Hematopoietic multipotent progenitor cell treated with erythropoietin and hydrocortisone succinate and interleukin-3 and kit ligand, for 15 days (in vitro differentiated cells): ENCODE measurements around the gene HOXD4.

Experiments
- DNase-seq: peaks from one replicate; pipeline ENCODE4 v3.0.0-alpha.2; 2015; ENCODE audit warnings: low spot score

The HOXD4 gene

DNA sequence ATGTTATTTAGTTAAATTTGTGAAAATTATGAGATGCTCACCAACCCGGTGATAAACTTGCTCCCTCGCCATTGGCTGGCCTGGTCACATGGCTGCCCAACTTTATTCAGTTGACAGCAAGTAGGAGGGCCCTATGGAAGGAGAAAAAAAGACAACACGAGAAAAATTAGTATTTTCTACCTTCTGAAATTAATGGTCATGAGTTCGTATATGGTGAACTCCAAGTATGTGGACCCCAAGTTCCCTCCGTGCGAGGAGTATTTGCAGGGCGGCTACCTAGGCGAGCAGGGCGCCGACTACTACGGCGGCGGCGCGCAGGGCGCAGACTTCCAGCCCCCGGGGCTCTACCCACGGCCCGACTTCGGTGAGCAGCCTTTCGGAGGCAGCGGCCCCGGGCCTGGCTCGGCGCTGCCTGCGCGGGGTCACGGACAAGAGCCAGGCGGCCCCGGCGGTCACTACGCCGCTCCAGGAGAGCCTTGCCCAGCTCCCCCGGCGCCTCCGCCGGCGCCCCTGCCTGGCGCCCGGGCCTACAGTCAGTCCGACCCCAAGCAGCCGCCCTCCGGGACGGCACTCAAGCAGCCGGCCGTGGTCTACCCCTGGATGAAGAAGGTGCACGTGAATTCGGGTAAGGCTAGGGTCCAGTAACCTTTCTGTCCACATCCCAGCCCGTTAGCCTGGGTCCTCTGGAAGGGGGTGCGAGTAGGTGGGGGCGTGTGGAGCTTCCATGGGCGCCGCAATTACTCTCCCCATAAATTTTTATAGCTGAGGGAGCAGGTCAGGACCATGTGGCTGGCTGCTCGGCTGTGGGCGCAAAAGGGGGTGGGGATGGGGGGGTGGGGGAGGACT, at the start of gene HOXD4:
Gene HOXD4, plus strand, starts transcription at position 109 of the 846 bp plus-strand sequence. Its CDS starts 84 bp downstream, at position 193.
- DNase-seq: no peak

DNA sequence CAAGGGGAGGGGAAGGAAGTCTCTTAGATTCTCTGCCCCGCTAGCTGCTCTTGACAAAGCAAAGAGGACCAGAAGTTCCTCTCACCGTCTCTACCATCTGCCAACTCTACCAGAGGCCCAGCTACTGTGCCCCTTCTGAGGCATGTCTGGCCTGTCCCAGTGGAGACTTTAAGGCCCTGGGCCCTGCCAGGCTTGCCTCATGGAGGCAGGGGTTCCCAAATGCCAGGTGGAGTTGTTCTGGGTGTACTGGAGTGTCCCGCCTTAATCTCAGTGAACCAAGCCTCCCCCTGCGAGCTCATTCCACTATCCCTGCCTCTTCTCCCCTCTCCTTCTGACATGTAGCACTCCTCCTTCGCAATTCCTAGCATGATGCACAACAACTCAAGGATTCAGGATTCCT, 49.5 kb upstream of the HOXD4 start:
- DNase-seq: no peak

DNA sequence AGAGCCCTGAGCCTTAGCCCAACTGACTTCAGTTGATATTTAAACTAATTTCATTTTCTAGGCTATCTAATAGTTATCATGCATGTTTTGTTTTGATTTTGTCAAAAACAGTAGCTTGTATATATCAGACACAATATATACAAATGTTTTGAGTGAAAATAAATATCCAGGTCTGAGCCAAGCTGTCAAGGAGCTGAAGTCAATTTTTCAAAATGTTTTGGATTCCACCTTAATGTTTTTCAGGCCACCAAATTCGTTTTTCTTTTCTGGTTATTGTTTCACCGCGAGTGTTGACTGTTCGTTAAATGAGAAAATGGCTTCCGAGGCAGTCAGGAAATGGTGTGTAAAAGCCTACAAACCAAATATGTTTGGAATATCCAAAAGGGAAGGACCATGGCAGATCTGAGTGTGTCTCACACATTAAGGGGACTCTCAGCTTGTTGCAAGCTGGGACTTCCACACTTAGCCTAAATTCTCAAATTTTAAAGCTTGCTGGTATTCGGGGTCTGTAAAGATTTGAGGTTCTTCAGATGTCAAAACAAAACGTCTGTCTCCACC, 49.0 kb upstream of the HOXD4 start:
- no peak for DNase-seq

- no peak for DNase-seq
These were observed 48.2 kb upstream of the HOXD4 start for GRCh38 chr2:176103194-176103593.

DNA sequence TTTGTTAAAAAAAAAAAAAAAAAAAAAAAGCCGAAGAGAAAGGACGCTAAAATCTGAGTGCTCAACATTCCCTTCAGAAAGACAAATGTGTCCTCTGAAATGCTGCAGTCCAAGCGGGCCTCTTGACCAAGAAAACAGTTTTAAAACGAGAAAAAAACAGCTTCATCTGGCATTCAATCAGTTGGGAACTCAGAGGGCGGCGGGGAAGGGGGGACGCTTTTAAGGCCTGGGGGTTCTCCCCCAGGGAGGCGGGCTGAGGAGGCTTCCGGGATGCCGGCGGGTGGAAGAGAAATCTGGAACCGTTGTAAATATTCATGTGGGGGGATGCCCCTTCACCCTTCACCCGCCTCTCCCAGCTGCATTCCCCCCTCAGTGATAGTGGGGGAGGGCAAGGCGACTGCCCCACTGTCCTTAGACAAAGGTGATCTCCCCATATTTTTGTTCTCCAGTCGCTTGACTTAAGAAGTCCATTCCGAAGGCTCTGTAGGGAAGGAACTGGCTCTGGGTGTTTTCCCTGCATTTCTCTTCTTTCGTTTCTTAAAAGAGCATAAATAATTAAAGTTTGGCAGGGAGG, 47.5 kb upstream of the HOXD4 start:
- DNase-seq: no peak

DNA sequence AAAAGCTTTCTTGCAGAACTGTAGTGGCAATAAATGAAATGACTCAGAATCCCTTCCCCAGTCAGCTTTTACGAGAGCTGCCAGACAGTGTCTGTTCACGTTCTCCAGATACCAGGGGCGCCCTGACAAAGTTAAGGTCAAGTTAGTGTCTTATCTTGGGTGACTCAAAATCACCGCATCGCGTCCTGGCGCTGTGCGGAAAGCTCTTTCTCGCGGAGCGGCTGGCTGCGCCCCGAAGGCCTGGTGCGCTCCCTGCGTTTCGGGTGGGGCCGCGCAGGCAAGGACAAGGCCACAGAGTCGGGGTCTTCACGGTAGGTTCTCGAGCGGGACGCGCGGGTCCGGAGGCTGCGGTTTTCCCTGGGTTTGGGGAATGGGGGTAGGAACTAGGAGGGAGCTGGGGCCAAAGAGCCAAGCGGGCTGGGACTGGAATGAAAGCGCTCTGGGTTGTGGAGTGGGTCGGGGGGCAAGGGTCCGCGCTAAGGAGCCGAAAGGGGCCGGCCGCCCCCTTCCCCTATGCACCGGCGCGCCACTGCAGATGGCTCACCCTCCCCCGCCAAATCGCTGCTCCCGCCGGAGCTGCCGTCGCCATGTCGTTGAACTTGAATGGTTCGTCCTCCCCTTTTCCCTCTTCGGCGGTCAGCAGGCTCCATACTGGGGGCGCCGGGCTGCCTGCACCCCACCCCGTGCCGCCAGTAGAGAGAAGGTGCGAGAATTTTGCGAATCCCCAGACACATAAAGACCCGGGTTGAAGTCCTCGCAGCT, 46.9 kb upstream of the HOXD4 start:
- no peak for DNase-seq

DNA sequence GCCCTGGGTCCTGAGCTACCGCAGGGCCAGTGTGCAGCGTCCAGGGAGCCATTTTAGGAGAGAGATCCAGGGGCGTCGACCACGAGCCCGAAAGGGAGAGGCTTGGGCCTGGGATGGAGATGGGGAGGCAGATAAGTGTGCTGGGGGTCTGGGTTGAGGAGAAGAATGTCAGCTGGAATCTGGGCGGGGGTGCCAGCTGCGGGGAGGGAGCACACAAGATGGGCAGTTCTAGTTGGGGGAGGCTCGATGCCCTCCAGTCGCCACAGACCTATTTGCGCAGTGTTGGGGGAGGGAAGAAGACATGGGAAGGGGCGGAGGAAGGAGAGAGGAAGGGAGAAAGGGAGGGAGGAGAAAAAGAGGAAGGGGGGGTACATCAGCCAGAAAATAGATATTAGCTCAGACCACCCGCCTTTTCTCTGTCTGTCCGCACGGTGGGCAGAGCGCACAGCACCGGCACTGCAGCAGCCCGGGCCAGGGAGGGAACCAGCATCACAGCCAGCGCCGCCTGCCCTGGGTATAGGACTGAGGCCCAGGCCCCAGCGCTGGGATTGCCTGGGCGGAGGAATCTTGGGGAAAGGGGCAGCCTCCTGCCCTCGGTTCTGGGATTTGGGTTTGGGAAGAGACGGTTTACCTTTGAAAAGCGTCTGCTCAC, 46.1 kb upstream of the HOXD4 start:
- DNase-seq: no peak

DNA sequence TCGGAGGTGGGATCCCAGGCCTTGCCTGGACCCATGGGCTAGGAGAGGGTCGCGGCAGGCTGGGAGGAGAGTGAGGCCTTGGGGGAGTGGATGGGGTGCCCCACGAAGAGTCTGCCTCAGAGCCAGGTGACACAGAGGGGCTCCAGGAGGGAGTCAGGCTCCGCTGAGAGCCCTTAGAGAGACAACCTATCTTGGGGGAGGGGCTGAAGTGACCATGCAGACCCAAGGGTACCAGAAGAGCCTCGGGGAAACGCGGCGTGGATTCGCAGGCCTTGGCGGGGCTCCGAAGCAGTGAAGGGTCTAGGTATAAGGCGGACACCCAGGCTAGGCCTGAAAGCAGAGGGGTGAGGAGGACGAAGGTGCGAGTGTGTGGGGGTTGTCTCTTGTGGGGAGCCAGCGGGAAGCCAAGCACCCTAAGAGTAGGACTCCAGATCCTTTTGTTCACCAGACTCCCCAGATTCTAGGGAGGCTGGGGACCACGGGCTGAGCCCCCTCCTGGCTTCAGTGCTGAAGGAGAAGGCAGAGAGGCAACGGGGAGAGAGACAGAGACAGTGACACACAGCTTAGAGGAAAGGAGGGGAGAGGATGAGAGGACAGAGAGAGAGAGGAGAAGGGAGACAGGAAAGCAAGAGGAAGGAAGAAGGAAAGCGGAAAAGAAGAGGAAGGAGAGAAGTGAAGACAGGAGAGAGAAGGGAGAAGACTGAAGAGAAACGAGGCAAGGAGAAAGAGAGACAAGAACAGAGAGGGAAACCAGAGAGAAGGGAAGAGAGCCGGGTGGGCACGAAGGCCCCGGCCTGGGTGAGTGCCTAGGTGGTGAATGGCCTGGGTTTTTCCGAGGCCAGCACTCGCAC, 45.4 kb upstream of the HOXD4 start:
- DNase-seq: no peak

GRCh38 chr2:176106581-176107539, 44.5 kb upstream of the HOXD4 start, which contains the start of gene HOXD11:
HOXD11 (plus strand) TSS chr2:176107280; CDS start chr2:176107356, 76 bp downstream.
- no peak for DNase-seq

DNA sequence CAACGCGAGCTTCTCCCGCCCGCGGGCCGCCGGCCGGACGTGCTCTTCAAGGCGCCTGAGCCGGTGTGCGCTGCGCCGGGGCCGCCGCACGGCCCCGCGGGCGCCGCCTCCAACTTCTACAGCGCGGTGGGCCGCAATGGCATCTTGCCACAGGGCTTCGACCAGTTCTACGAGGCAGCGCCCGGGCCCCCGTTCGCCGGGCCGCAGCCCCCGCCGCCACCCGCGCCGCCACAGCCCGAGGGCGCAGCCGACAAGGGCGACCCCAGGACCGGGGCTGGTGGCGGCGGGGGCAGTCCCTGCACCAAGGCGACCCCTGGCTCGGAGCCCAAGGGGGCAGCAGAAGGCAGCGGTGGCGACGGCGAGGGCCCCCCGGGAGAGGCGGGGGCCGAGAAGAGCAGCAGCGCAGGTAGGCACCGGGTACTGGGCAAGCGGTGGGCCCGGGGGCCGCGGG, 43.6 kb upstream of the HOXD4 start:
- no peak for DNase-seq

- no peak for DNase-seq
These were observed 42.0 kb upstream of the HOXD4 start for GRCh38 chr2:176109192-176109901.

DNA sequence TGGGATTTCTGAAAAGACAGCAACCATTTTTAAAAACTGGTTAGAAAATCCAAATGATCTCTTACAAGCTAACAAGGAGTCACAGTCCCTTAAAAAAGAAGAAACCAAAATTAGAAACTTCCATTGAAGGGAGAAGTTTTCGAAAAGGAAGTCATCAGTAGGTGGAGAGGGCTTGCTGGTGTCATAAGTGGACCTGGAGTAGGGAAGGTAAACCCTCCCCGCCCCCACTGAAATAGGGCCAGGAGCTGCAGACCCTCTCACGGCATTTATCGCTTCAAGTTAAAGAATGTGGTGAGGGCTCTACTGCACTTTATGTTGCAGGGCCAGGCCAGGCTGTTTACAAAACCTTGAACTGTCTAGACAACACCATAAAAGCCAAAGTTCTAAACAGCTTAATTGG, 41.4 kb upstream of the HOXD4 start:
- DNase-seq: no peak

DNA sequence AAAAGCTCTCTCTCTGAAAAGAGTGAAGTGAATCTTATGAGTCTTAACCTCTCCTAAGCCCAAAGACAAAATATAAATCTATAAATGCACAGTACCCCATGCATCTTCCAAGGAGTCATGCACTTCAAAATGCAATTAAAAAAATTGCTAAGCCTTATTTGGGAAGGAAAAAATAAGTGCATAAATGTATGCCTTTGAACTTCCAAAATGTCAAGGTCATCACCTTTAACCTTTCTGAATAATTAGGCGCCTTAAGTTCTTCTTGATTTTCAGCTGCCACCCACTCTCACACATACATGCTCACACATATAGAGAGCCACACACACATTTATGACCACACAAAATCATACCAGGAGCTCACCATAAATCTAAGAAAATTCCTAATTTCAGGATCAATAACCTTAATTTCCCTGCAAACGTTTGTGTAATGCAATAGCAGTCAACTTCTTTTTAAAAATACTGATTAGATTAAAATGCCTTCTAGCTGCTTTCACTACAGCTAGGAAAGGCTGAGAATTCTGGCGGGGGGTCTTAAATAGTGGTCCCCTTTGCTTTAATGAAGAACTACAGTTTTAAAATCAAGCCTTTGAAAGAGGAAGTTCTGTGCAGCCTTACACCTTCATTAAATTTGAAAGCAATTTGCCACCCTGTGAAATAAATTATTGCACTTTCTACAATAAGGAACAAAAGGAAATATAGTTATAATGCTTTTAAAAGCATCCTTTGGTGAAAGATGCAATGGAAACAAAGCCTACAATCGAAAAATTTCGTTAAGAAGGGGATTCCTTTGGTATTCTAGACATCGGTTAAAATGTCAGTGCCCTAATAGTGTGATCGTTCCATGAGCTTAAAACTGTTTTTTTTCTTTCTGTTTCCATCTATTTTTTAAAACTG, 40.7 kb upstream of the HOXD4 start:
- DNase-seq: no peak

GRCh38 chr2:176111309-176111663, 40.1 kb upstream of the HOXD4 start:
- DNase-seq: no peak

GRCh38 chr2:176111846-176112374, 39.4 kb upstream of the HOXD4 start:
- no peak for DNase-seq

- DNase-seq: no peak
These were observed 38.7 kb upstream of the HOXD4 start for GRCh38 chr2:176112375-176113302.
